WTC11 (cell line): Measurements from ENCODE around the gene SMC5. TPM values are rescaled to one million over a fixed set of nuclear protein-coding genes. Genes with fewer than 3 reads are reported as not detected.

Source experiments
- ATAC-seq: fragments of 200-7000 bp; cut with Tn5 transposase; 2 replicates; pipeline ENCODE4 v1.10.0; 2021; ENCODE audit warnings: mild to moderate bottlenecking, moderate library complexity
- CTCF ChIA-PET: fragments of 300-600 bp; sonication (Branson Sonifier 250); formaldehyde crosslinking; loops from one replicate; lab custom pipeline; 2021; ENCODE audit warnings: antibody characterized with exemption; lab: Charles Lee
- POLR2A ChIA-PET: fragments of 350-600 bp; sonication (Branson Sonifier 250); formaldehyde crosslinking; loops from one replicate; lab custom pipeline; 2021; ENCODE audit warnings: antibody characterized with exemption; lab: Charles Lee
- DNase-seq: peaks from one replicate; pipeline ENCODE4 v3.0.0; 2021; ENCODE audit warnings: low spot score
- H3K27ac Mint-ChIP-seq: 2 replicates; pipeline ENCODE4 v1.8.0; 2021; ENCODE audit warnings: mixed read lengths
- H3K27me3 Mint-ChIP-seq: 2 replicates; pipeline ENCODE4 v1.8.0; 2021; ENCODE audit warnings: low read depth, mild to moderate bottlenecking, moderate library complexity, mixed read lengths
- H3K36me3 Mint-ChIP-seq: 2 replicates; pipeline ENCODE4 v1.8.0; 2021; ENCODE audit warnings: mixed read lengths
- H3K4me1 Mint-ChIP-seq: 2 replicates; pipeline ENCODE4 v1.8.0; 2022; ENCODE audit warnings: mixed read lengths
- H3K4me3 Mint-ChIP-seq: 2 replicates; pipeline ENCODE4 v1.8.0; 2021; ENCODE audit warnings: mild to moderate bottlenecking, moderate library complexity, mixed read lengths
- H3K9me3 Mint-ChIP-seq: 2 replicates; pipeline ENCODE4 v1.8.0; 2021; ENCODE audit warnings: mixed read lengths
- ELF4 ChIP-seq: sonication (generic); formaldehyde crosslinking; IDR thresholded peaks from 2 replicates; pipeline ENCODE4 v1.8.1; 2022; ENCODE audit warnings: low read depth, mild to moderate bottlenecking, moderate library complexity, missing genetic modification reagents
- KAT7 ChIP-seq: sonication (generic); formaldehyde crosslinking; IDR thresholded peaks from 2 replicates; pipeline ENCODE4 v1.8.1; 2023; ENCODE audit warnings: missing genetic modification reagents, mild to moderate bottlenecking, borderline replicate concordance
- MXD4 ChIP-seq: fragments of 250-450 bp; sonication (Bioruptor Pico); IDR thresholded peaks from 2 replicates; pipeline ENCODE4 v1.8.0; 2021; ENCODE audit warnings: mild to moderate bottlenecking, moderate library complexity, borderline replicate concordance
- RELA ChIP-seq: sonication (generic); formaldehyde crosslinking; IDR thresholded peaks from 2 replicates; pipeline ENCODE4 v1.8.1; 2022; ENCODE audit warnings: missing genetic modification reagents, mild to moderate bottlenecking, borderline replicate concordance
- ZNF416 ChIP-seq: fragments of 250-450 bp; sonication (Bioruptor Pico); IDR thresholded peaks from 2 replicates; pipeline ENCODE4 v1.9.0; 2021; ENCODE audit warnings: mild to moderate bottlenecking, inconsistent platforms
- total RNA-seq: library from RNA; stranded (reverse); gene quantifications from 3 replicates; pipeline ENCODE4 v1.2.3, GENCODE V29; 2021
- TF ChIP-seq, protein P1 (sequence below): sonication (generic); formaldehyde crosslinking; IDR thresholded peaks from 2 replicates; pipeline ENCODE4 v1.8.1; 2023; ENCODE audit warnings: mild to moderate bottlenecking, missing genetic modification reagents, borderline replicate concordance
- TF ChIP-seq, protein P2 (sequence below): fragments of 250-450 bp; sonication (Bioruptor Pico); IDR thresholded peaks from 2 replicates; pipeline ENCODE4 v1.9.0; 2021; ENCODE audit warnings: mild to moderate bottlenecking, borderline replicate concordance
- TF ChIP-seq, protein P3 (sequence below): sonication (generic); formaldehyde crosslinking; IDR thresholded peaks from 2 replicates; pipeline ENCODE4 v1.8.0; 2022; ENCODE audit warnings: missing genetic modification reagents

SMC5 gene
- total RNA-seq, 1 experiment from 2014 or later = 20.2 TPM

DNA sequence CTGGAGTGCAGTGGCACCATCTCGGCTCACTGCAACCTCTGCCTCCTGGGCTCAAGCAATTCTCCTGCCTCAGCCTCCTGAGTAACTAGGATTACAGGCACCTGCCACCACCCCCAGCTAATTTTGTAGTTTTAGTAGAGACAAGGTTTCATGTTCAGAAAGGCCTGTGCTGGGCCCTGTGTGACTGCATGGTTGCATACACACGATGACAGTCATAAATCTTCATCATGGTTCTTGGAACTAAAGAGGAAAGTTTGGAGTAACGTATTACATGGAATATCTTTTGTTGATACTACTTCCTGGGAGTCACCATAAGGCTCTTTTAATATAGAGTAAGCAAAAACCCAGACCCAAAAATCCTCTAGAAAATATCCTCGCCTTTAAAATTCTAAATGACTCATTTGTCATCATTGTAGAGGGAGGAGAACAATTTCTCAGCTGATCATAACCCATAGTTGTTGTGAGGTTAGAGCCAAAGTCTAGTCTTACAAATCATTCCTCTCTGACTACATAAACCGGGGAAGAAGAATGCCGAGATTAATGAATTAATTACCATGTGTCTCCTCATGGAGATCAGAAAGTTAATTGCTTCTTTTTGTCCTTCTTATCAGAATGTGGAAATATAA is 108.6 kb downstream of the SMC5 start (continued):
- TF ChIP-seq, protein P1, sequence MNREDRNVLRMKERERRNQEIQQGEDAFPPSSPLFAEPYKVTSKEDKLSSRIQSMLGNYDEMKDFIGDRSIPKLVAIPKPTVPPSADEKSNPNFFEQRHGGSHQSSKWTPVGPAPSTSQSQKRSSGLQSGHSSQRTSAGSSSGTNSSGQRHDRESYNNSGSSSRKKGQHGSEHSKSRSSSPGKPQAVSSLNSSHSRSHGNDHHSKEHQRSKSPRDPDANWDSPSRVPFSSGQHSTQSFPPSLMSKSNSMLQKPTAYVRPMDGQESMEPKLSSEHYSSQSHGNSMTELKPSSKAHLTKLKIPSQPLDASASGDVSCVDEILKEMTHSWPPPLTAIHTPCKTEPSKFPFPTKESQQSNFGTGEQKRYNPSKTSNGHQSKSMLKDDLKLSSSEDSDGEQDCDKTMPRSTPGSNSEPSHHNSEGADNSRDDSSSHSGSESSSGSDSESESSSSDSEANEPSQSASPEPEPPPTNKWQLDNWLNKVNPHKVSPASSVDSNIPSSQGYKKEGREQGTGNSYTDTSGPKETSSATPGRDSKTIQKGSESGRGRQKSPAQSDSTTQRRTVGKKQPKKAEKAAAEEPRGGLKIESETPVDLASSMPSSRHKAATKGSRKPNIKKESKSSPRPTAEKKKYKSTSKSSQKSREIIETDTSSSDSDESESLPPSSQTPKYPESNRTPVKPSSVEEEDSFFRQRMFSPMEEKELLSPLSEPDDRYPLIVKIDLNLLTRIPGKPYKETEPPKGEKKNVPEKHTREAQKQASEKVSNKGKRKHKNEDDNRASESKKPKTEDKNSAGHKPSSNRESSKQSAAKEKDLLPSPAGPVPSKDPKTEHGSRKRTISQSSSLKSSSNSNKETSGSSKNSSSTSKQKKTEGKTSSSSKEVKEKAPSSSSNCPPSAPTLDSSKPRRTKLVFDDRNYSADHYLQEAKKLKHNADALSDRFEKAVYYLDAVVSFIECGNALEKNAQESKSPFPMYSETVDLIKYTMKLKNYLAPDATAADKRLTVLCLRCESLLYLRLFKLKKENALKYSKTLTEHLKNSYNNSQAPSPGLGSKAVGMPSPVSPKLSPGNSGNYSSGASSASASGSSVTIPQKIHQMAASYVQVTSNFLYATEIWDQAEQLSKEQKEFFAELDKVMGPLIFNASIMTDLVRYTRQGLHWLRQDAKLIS = no peak

DNA sequence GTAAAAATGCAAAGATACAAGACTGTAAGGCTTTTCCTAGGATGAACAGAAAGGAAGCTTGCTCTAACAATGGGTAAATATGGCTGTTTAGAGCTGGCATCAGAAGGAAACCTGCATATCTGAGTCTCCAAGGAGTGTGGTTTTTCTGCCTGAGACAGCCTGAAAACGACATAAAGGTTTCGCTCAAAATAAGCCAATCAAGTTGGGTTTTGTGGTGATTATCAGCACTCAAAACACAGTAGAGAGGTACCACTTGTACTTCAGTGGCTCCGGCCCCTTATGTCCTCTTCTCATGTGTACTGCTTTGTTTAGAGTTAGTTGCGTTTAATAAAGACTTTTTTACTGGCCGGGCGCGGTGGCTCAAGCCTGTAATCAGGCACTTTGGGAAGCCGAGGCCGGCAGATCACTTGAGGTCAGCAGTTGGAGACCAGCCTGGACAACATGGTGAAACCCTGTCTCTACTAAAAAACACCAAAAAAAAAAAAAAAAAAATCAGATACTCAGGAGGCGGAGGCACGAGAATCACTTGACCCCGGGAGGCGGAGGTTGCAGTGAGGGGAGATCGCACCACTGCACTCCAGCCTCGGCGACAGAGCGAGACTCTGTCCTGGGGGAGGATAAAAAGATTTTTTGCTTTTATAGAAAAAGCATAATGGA is 116.3 kb downstream of the SMC5 start:
- POLR2A ChIA-PET = no interaction called here
- CTCF ChIA-PET = interaction anchor here (0.9 to 2.2 kb wide), 2 partner anchors 44 to 227 kb away, joined by 6 to 7 read pairs; no protein-coding TSS in a partner anchor
- peaks cover 15% of the 10 kb centered on the region for H3K4me1 Mint-ChIP-seq
- H3K36me3 Mint-ChIP-seq = no peaks in the 10 kb centered on the region
- no peak overlapping the region for H3K4me3 Mint-ChIP-seq
- no peak overlapping the region for H3K27ac Mint-ChIP-seq
- TF ChIP-seq, protein P1 = no peak
- TF ChIP-seq ZNF416 (CRISPR knock-in tag) (no peak), KAT7 (CRISPR knock-in tag) (no peak), ELF4 (CRISPR knock-in tag) (no peak), MXD4 (no peak), RELA (CRISPR knock-in tag) (no peak)
- TF ChIP-seq, protein P2, sequence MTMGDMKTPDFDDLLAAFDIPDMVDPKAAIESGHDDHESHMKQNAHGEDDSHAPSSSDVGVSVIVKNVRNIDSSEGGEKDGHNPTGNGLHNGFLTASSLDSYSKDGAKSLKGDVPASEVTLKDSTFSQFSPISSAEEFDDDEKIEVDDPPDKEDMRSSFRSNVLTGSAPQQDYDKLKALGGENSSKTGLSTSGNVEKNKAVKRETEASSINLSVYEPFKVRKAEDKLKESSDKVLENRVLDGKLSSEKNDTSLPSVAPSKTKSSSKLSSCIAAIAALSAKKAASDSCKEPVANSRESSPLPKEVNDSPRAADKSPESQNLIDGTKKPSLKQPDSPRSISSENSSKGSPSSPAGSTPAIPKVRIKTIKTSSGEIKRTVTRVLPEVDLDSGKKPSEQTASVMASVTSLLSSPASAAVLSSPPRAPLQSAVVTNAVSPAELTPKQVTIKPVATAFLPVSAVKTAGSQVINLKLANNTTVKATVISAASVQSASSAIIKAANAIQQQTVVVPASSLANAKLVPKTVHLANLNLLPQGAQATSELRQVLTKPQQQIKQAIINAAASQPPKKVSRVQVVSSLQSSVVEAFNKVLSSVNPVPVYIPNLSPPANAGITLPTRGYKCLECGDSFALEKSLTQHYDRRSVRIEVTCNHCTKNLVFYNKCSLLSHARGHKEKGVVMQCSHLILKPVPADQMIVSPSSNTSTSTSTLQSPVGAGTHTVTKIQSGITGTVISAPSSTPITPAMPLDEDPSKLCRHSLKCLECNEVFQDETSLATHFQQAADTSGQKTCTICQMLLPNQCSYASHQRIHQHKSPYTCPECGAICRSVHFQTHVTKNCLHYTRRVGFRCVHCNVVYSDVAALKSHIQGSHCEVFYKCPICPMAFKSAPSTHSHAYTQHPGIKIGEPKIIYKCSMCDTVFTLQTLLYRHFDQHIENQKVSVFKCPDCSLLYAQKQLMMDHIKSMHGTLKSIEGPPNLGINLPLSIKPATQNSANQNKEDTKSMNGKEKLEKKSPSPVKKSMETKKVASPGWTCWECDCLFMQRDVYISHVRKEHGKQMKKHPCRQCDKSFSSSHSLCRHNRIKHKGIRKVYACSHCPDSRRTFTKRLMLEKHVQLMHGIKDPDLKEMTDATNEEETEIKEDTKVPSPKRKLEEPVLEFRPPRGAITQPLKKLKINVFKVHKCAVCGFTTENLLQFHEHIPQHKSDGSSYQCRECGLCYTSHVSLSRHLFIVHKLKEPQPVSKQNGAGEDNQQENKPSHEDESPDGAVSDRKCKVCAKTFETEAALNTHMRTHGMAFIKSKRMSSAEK (CRISPR knock-in tag) = no peak
- TF ChIP-seq, protein P3, sequence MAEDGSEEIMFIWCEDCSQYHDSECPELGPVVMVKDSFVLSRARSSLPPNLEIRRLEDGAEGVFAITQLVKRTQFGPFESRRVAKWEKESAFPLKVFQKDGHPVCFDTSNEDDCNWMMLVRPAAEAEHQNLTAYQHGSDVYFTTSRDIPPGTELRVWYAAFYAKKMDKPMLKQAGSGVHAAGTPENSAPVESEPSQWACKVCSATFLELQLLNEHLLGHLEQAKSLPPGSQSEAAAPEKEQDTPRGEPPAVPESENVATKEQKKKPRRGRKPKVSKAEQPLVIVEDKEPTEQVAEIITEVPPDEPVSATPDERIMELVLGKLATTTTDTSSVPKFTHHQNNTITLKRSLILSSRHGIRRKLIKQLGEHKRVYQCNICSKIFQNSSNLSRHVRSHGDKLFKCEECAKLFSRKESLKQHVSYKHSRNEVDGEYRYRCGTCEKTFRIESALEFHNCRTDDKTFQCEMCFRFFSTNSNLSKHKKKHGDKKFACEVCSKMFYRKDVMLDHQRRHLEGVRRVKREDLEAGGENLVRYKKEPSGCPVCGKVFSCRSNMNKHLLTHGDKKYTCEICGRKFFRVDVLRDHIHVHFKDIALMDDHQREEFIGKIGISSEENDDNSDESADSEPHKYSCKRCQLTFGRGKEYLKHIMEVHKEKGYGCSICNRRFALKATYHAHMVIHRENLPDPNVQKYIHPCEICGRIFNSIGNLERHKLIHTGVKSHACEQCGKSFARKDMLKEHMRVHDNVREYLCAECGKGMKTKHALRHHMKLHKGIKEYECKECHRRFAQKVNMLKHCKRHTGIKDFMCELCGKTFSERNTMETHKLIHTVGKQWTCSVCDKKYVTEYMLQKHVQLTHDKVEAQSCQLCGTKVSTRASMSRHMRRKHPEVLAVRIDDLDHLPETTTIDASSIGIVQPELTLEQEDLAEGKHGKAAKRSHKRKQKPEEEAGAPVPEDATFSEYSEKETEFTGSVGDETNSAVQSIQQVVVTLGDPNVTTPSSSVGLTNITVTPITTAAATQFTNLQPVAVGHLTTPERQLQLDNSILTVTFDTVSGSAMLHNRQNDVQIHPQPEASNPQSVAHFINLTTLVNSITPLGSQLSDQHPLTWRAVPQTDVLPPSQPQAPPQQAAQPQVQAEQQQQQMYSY (CRISPR knock-in tag) = no peak
- DNase-seq (no peak), ATAC-seq (no peak)
- H3K27me3 Mint-ChIP-seq = no peaks in the 10 kb centered on the region; the same call in 1 of the 2 replicates
- no peaks in the 10 kb centered on the region for H3K9me3 Mint-ChIP-seq
